ENCODE measurements around the gene BRI3BP.
"Not testable (repeated sequence)": the region's sequence is repeated elsewhere in the genome, so short reads cannot be mapped to it uniquely, and the experiment has no call there.

The BRI3BP gene

DNA sequence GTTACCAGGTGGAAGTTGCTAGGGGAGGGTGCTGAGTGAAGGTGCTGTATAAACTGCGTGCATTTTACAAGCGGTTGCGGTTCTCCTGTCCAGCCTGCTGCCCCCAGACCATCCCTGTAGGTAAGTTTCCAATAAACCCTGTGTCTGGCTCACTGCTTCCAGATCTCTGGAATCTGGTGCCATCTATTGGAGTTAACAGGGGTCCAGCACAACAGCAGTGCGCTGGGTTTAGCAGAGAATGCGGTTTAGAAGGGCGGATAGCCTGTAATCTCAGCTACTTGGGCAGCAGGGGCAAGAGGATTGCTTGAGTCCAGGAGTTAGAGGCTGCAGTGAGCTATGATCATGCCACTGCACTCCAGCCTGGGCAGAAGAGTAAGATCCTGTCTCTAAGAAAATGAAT, 76.7 kb downstream of the BRI3BP start:
- no peak for DNase-seq

DNA sequence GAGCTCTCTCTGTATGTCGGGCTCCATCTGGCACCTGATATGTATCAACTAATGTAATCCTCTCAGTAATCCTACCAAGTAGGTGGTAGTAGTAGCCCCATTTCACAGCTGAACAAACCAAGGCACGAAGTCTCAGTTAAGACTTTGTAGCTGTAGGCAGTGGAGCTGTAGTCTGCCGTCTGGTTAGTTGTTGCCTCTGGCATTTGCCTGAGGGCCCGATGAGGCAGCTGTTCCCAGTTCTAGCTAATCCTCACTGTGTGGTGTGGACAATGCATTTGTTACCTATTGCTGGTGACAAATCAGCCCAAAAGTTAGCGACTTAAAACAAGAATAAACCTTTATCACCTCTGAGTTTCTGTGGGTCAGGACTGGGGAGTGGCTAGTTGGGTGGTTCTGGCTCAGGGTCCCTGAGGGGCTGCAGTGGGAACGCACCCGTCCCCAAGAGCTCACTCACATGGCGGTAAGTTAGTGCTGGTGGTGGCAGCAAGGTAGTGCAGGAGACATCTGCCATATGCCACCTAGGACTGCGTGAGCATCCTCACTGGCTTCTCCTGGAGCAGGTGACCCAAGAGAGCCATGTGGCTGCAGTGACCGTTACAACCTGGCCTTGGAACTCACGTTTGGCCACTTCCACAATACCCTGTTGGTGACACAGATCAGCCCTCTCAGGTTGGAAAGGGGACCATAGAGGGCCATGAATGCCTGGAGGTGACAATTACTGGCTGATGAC, 77.4 kb downstream of the BRI3BP start:
- no peak for DNase-seq

- DNase-seq: no peak
These were observed 78.0 kb downstream of the BRI3BP start for GRCh38 chr12:125071456-125071855.

- DNase-seq: no peak
These were observed 79.1 kb downstream of the BRI3BP start for GRCh38 chr12:125072496-125072895.

- DNase-seq: not testable (repeated sequence)
These were observed 80.8 kb downstream of the BRI3BP start for GRCh38 chr12:125074294-125074693.

GRCh38 chr12:125076103-125076502, 82.7 kb downstream of the BRI3BP start:
- no peak for DNase-seq

GRCh38 chr12:125079084-125079483, 85.6 kb downstream of the BRI3BP start:
- no peak for DNase-seq

GRCh38 chr12:125079648-125080645, 86.5 kb downstream of the BRI3BP start:
- DNase-seq: no peak

Data from NCI-H774 (cell line).